Type B pancreatic cell (in vitro differentiated cells): ENCODE measurements around the gene NUP210L. TPM values are rescaled to one million over a fixed set of nuclear protein-coding genes. Genes with fewer than 3 reads are reported as not detected.

Experiments
- DNase-seq: peaks from one replicate; pipeline ENCODE4 v3.0.0; 2021; ENCODE audit warnings: mixed read lengths; ENCODE audit not compliant: unreplicated experiment; ENCODE audit errors: extremely low spot score
- H3K27ac Mint-ChIP-seq: 2 replicates; pipeline ENCODE4 v1.8.0; 2021; ENCODE audit warnings: mild to moderate bottlenecking, mixed read lengths
- H3K27me3 Mint-ChIP-seq: 2 replicates; pipeline ENCODE4 v1.8.0; 2021; ENCODE audit warnings: mixed read lengths
- H3K36me3 Mint-ChIP-seq: 2 replicates; pipeline ENCODE4 v1.8.0; 2021; ENCODE audit warnings: mixed read lengths
- H3K4me1 Mint-ChIP-seq: one replicate; pipeline ENCODE4 v1.8.0; 2021; ENCODE audit warnings: mixed read lengths; ENCODE audit not compliant: unreplicated experiment
- H3K4me3 Mint-ChIP-seq: 2 replicates; pipeline ENCODE4 v1.8.0; 2021; ENCODE audit warnings: mild to moderate bottlenecking, mixed read lengths
- H3K9me3 Mint-ChIP-seq: 2 replicates; pipeline ENCODE4 v1.8.0; 2021; ENCODE audit warnings: mixed read lengths
- total RNA-seq: library from RNA; stranded (reverse); gene quantifications from 2 replicates; pipeline ENCODE4 v1.2.1, GENCODE V29; 2021; ENCODE audit warnings: low replicate concordance
- TF ChIP-seq, protein P1 (sequence below): fragments of 200-600 bp; sonication (generic); conservative IDR thresholded peaks from 2 replicates; pipeline ENCODE4 v1.5.0; 2021; ENCODE audit warnings: antibody characterized with exemption, mild to moderate bottlenecking

NUP210L gene
- total RNA-seq, 1 donor from 2014 or later: not detected

GRCh38 chr1:153977250-153978240 lies 177.3 kb downstream of the NUP210L start, which contains the start of gene JTB:
Gene JTB (minus strand): TSS chr1:153977674. CDS start chr1:153977252, 422 bp downstream.
- peak; percentile 82 for DNase-seq
- Mint-ChIP-seq H3K36me3 (peaks cover 20% of the 10 kb centered on the region), H3K27ac (peak within 1 kb of the TSS; percentile 95), H3K4me3 (peak within 1 kb of the TSS; percentile 99), H3K27me3 (no peaks in the 10 kb centered on the region), H3K9me3 (no peaks in the 10 kb centered on the region), H3K4me1 (peaks cover 17% of the 10 kb centered on the region)
- TF ChIP-seq, protein P1, sequence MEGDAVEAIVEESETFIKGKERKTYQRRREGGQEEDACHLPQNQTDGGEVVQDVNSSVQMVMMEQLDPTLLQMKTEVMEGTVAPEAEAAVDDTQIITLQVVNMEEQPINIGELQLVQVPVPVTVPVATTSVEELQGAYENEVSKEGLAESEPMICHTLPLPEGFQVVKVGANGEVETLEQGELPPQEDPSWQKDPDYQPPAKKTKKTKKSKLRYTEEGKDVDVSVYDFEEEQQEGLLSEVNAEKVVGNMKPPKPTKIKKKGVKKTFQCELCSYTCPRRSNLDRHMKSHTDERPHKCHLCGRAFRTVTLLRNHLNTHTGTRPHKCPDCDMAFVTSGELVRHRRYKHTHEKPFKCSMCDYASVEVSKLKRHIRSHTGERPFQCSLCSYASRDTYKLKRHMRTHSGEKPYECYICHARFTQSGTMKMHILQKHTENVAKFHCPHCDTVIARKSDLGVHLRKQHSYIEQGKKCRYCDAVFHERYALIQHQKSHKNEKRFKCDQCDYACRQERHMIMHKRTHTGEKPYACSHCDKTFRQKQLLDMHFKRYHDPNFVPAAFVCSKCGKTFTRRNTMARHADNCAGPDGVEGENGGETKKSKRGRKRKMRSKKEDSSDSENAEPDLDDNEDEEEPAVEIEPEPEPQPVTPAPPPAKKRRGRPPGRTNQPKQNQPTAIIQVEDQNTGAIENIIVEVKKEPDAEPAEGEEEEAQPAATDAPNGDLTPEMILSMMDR: peak; percentile 42

DNA sequence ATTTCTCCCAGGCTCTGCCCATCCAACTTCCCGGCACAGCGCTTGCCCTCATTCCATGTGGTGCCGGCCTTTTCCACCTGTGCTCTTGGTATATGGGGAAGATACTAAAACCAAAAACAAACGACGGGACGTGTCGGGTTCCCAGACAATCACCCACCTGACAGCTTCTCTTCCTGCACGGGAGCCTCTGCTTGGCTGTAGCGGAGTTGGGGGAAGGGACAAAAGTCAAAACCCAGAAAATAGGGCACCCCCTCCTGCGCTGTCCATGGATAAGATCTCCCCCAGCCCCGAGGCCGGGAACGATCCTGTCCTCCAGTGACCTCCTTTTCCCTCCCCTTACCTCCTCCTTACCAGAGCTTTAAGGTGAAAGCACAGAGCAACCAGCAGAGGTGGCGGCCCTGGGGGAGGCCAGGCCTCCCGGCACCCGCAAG lies 178.0 kb downstream of the NUP210L start:
- no peaks in the 10 kb centered on the region for H3K27me3 Mint-ChIP-seq
- peaks cover 17% of the 10 kb centered on the region for H3K36me3 Mint-ChIP-seq
- TF ChIP-seq, protein P1: no peak
- H3K4me1 Mint-ChIP-seq: peaks cover 17% of the 10 kb centered on the region
- DNase-seq: no peak
- H3K4me3 Mint-ChIP-seq: peak overlapping the region; percentile 99
- H3K27ac Mint-ChIP-seq: peak overlapping the region; percentile 95
- H3K9me3 Mint-ChIP-seq: no peaks in the 10 kb centered on the region

DNA sequence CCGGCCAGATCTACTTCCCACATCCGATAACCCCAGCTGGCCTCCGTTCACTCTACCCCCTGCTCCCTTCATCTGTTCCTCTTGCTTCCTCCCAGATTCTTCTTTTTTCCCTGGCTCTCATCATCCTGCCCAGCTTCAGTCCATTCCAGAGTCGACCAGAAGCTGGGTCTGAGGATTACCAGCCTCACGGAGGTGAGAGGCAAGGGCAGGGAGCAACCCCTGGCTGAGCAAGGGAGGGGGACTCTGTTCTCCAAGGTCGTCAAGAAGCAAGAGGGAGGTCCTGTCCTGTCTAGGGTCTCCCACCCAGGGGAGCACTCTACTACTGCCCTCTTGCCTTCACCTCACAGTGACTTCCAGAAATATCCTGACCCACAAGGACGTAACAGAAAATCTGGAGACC lies 181.3 kb downstream of the NUP210L start:
- TF ChIP-seq, protein P1: no peak
- Mint-ChIP-seq H3K36me3 (peaks cover 13% of the 10 kb centered on the region), H3K9me3 (no peaks in the 10 kb centered on the region), H3K4me1 (peaks cover 16% of the 10 kb centered on the region), H3K27me3 (no peaks in the 10 kb centered on the region), H3K27ac (peak overlapping the region; percentile 43), H3K4me3 (peak overlapping the region; percentile 36)
- DNase-seq: no peak

DNA sequence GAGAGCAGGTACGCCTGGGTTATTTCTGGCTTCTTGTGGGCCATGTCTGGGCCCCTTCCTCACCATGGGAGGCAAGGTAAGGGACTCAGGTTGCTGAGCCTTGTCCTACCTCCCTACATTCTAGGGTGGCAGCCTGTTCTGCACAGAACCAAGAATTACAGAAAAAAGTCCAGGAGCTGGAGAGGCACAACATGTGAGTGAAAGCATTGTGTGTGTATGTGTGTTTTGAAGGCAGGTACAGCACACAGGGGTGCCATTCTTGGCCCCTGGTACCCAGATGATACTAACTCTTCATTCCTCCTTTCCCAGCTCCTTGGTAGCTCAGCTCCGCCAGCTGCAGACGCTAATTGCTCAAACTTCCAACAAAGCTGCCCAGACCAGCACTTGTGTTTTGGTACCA lies 181.8 kb downstream of the NUP210L start:
- TF ChIP-seq, protein P1: no peak
- H3K27ac Mint-ChIP-seq: peak overlapping the region; percentile 43
- H3K4me1 Mint-ChIP-seq: peaks cover 15% of the 10 kb centered on the region
- no peak for DNase-seq
- no peaks in the 10 kb centered on the region for H3K9me3 Mint-ChIP-seq
- no peaks in the 10 kb centered on the region for H3K27me3 Mint-ChIP-seq
- peak overlapping the region; percentile 36 for H3K4me3 Mint-ChIP-seq
- peaks cover 13% of the 10 kb centered on the region for H3K36me3 Mint-ChIP-seq

- Mint-ChIP-seq H3K27me3 (no peaks in the 10 kb centered on the region), H3K9me3 (no peaks in the 10 kb centered on the region), H3K4me1 (peaks cover 22% of the 10 kb centered on the region), H3K36me3 (peaks cover 12% of the 10 kb centered on the region), H3K4me3 (peak overlapping the region; percentile 31), H3K27ac (no peak overlapping the region)
- no peak for DNase-seq
- TF ChIP-seq, protein P1: no peak
Observed at GRCh38 chr1:153970346-153970745, 184.5 kb downstream of the NUP210L start.
